Activated CD4-positive, alpha-beta memory T cell treated with anti-CD3 and anti-CD28 coated beads, Interleukin-2, amount 10 ng/mL, durations not matched to agents 7 days and 5 days (primary cell): ENCODE results near the gene GABRA5. TPM values are rescaled to one million over a fixed set of nuclear protein-coding genes. Genes with fewer than 3 reads are reported as not detected.
"Not testable (repeated sequence)": the region's sequence is repeated elsewhere in the genome, so short reads cannot be mapped to it uniquely, and the experiment has no call there.

Source experiments
- CTCF ChIA-PET: fragments of 350-600 bp; sonication (Branson Sonifier 250); formaldehyde crosslinking; loops from one replicate; lab custom pipeline; 2021; ENCODE audit warnings: antibody characterized with exemption, inconsistent platforms; lab: Charles Lee
- POLR2A ChIA-PET: fragments of 350-600 bp; sonication (Branson Sonifier 250); formaldehyde crosslinking; loops from one replicate; lab custom pipeline; 2021; ENCODE audit warnings: antibody characterized with exemption; lab: Charles Lee
- DNase-seq: peaks from one replicate; pipeline ENCODE4 v3.0.0-alpha.2; 2020
- H3K27ac Mint-ChIP-seq: one replicate; pipeline ENCODE4 v1.8.0; 2021; ENCODE audit warnings: mild to moderate bottlenecking, mixed read lengths
- H3K27me3 Mint-ChIP-seq: one replicate; pipeline ENCODE4 v1.8.0; 2021; ENCODE audit warnings: mixed read lengths
- H3K36me3 Mint-ChIP-seq: one replicate; pipeline ENCODE4 v1.8.0; 2021; ENCODE audit warnings: low read depth, mixed read lengths
- H3K4me1 Mint-ChIP-seq: one replicate; pipeline ENCODE4 v1.8.0; 2021; ENCODE audit warnings: mixed read lengths
- H3K4me3 Mint-ChIP-seq: one replicate; pipeline ENCODE4 v1.8.0; 2021; ENCODE audit warnings: mild to moderate bottlenecking, mixed read lengths
- H3K9me3 Mint-ChIP-seq: one replicate; pipeline ENCODE4 v1.8.0; 2021; ENCODE audit warnings: mixed read lengths
- total RNA-seq, 2 experiments: library from RNA; stranded (reverse); gene quantifications; one replicate each; pipeline ENCODE4 v1.2.3, GENCODE V29; 2021

The GABRA5 gene
- total RNA-seq: not detected

DNA sequence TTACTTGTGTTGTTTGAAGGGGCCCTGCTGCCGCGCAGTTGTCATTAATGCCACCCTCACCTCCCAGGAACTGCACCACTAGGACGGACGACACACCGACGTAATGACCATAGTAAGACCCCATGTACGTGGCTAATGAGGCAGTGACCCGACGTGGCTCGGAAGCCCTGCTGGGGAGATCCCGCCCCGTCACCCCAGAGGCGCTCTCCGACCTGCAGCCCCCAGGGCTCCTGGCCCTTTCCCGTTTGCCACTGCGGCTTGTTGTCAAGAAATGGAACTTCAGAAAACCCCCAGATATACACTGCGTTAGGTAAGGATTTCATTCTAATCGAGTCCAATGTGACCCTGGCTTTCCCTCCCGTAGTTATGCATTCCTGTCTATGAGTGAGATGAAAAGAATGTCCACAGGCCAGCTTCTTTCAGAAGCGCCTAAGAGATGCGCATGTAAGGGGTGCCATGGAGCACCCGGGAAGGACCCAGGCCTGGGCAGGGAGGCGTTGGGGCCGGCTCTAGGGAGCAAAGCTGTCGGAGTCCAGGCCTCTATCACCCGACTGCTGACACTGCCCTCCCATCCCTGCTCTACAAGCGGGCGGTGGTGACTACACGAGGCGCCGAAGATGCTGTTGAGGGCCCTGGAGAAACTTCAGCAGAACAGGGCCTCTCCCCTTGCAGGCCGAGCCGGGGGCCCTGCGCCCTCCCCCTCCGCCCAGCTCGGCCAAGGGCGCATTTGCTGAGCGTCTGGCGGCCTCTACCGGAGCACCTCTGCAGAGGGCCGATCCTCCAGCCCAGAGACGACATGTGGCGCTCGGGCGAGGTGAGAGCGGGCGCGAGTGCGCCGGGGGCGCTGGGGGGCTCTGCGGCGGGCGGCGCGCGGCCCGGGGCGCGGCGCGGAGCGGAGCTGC, at the start of gene GABRA5:
Gene GABRA5 (plus strand): TSS at position 765 of the 902 bp plus-strand sequence. CDS start 2,187 bp downstream, outside the sequence.
- Mint-ChIP-seq H3K27ac (no peak within 1 kb of the TSS), H3K36me3 (no peaks in the 10 kb centered on the region), H3K4me1 (no peaks in the 10 kb centered on the region), H3K4me3 (no peak within 1 kb of the TSS), H3K9me3 (no peaks in the 10 kb centered on the region), H3K27me3 (peaks cover 18% of the 10 kb centered on the region)
- CTCF ChIA-PET: no interaction called here
- DNase-seq: no peak
- POLR2A ChIA-PET: no interaction called here

DNA sequence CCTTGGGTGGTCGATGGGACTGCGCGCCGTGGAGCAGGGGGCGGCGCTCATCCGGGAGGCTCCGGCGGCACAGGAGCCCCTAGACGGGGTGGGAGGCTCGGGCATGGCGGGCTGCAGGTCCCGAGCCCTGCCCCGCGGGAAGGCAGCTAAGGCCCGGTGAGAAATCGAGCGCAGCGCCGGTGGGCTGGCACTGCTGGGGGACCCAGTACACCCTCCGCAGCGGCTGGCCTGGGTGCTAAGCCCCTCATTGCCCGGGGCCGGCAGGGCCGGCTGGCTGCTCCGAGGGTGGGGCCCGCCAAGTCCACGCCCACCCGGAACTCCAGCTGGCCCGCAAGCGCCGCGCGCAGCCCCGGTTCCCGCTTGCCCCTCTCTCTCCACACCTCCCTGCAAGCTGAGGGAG, 35.7 kb upstream of the GABRA5 start:
- H3K36me3 Mint-ChIP-seq, H3K4me1 Mint-ChIP-seq, H3K4me3 Mint-ChIP-seq, H3K27ac Mint-ChIP-seq, CTCF ChIA-PET, POLR2A ChIA-PET, DNase-seq, H3K27me3 Mint-ChIP-seq: not testable (repeated sequence)
- peaks cover 26% of the 10 kb centered on the region for H3K9me3 Mint-ChIP-seq

DNA sequence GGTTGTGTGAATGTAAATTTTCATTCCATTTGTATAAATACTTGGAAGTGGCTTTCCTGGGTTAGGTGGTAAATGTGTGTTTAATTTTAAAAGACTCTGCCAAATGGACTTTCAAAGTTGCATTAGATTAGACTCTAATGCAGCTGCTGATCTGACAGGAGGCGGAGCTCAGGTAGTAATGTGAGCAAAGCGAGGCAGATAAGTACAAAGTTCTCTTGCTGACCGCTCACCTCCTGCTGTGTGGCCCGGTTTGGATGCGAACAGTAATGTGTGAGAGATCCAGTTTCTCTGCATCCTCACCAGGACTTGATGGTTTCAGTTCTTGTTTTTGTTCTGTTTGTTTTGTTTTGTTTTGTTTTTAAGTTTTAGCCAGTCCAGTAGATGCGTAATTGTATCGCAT, 34.9 kb upstream of the GABRA5 start:
- Mint-ChIP-seq H3K27me3 (no peaks in the 10 kb centered on the region), H3K27ac (no peak overlapping the region), H3K9me3 (peaks cover 32% of the 10 kb centered on the region), H3K36me3 (no peaks in the 10 kb centered on the region), H3K4me1 (no peaks in the 10 kb centered on the region), H3K4me3 (no peak overlapping the region)
- ChIA-PET POLR2A (no interaction called here), CTCF (no interaction called here)
- no peak for DNase-seq

DNA sequence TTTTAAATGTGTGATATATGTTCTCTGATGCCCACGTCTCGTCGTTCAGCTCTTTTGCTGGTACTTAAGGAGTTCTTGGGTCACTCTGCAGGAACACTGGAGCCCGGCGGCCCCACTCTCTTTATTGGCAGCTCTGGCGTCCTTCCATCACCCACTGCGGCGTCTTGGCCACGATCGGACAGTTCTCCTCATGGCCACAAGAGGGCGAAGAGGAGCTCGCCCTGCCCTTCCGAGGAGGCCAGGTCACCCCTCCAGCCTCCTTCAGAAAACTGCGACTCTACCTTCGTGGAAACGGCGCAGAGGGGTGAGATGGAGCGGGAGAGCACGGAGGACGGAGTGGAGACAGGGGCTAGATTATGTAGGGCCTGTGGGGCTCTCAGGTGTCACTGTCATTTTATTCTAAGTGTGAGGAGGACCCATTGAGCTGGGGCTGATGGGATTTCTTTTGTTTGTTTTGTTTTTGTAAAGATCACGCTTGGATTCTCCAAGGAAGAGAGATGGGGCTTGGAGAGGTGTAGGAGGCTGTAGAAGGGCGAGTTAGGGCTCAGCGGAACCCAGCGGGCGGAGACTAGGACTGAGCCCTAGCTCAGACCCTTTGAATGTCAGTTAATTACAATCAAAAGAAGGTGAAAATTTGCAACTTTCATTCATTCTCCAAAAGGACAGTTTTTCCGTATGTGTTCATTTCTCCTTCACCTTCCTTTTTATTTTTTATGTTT, 28.0 kb upstream of the GABRA5 start:
- Mint-ChIP-seq H3K9me3 (peaks cover 19% of the 10 kb centered on the region), H3K27ac (no peak overlapping the region), H3K27me3 (no peaks in the 10 kb centered on the region), H3K4me3 (no peak overlapping the region), H3K4me1 (no peaks in the 10 kb centered on the region), H3K36me3 (no peaks in the 10 kb centered on the region)
- DNase-seq: no peak
- ChIA-PET POLR2A (no interaction called here), CTCF (interaction anchor here (1.1 to 1.3 kb wide), 3 partner anchors 10 to 53 kb away, joined by 3 read pairs; no protein-coding TSS in a partner anchor)

DNA sequence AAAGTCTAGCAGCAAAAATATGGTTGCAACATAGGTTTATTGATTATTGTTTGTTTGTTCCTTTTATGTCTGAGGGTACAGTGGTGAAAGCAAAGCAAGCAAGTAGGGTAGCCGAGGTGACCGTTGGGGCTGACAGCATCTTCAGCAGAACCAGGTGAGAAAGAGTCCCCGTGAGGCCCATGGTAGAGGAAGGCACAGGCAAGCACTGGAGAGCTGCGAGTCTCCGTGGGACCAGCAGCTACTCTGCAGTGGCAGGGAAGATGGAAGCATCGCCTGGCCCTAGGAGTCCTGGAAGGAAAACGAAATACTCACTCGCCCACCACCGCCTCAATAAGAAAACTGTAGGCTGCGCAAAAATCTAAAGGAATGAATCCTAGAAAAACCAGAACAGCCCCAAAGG, 25.3 kb upstream of the GABRA5 start:
- Mint-ChIP-seq H3K4me1 (no peaks in the 10 kb centered on the region), H3K36me3 (no peaks in the 10 kb centered on the region), H3K27ac (no peak overlapping the region), H3K4me3 (no peak overlapping the region), H3K9me3 (peaks cover 14% of the 10 kb centered on the region), H3K27me3 (no peaks in the 10 kb centered on the region)
- ChIA-PET CTCF (no interaction called here), POLR2A (no interaction called here)
- DNase-seq: no peak

DNA sequence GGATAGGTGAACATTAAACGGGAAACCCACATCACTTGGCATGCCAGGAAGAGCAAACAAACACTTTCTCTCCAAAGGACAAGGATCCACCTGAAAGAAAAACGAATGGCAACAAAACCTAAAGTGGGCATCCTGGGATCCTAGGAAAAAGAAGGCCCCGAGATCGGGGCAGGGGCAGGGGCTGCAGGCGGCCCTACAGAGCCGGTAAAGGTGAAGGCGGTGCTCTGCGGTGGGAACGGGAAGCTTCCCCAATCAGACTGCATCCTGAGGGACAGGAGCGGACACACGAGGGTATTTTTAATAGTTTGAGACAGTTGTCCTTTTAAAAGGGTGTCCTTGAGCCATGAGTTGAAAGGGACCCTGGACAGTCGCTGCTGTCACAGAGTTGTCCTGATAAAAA, 24.9 kb upstream of the GABRA5 start:
- H3K36me3 Mint-ChIP-seq: no peaks in the 10 kb centered on the region

DNA sequence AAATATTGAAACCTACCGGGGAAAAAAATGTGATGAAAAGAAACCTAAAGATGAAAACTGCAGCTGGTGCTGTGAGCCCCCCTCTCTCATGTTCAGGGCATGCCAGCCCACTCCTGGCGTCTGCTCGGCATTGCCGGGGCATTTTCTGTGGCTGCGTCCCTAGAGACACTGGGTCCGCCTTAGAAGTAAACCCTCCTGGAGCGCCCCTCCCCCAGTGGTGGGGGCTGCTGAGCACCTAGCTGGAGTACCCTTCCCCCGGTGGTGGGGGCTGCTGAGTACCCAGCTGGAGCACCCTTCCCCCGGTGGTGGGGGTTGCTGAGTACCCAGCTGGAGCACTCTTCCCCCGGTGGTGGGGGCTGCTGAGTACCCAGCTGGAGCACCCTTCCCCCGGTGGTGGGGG, 24.5 kb upstream of the GABRA5 start:
- ChIA-PET POLR2A (no interaction called here), CTCF (no interaction called here)
- DNase-seq: no peak
- Mint-ChIP-seq H3K36me3 (no peaks in the 10 kb centered on the region), H3K27ac (no peak overlapping the region), H3K4me1 (no peaks in the 10 kb centered on the region), H3K9me3 (peaks cover 12% of the 10 kb centered on the region), H3K4me3 (no peak overlapping the region), H3K27me3 (no peaks in the 10 kb centered on the region)

More for the DNA sequence above, 24.9 kb upstream of the GABRA5 start:
- H3K4me3 Mint-ChIP-seq: no peak overlapping the region
- H3K9me3 Mint-ChIP-seq: peaks cover 13% of the 10 kb centered on the region
- POLR2A ChIA-PET: no interaction called here
- H3K27me3 Mint-ChIP-seq: no peaks in the 10 kb centered on the region
- no peak overlapping the region for H3K27ac Mint-ChIP-seq
- H3K4me1 Mint-ChIP-seq: no peaks in the 10 kb centered on the region
- CTCF ChIA-PET: no interaction called here
- no peak for DNase-seq

DNA sequence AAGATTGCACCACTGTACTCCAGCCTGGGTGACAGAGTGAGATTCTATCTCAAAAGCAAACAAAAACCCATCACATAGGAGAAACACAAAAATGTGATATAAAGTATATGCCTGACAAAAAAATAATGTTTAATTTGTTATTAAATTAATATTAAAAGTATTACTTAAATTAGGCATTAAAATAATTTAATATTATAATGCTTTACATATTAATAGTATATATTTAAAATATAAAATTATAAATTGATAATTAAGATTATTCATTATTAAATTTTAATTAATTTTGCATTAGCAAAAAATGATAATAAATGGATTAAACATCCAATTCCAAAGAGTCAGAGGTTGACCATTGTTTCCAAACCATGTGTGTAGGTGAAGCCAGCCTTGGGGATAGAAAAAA, 22.0 kb upstream of the GABRA5 start:
- Mint-ChIP-seq H3K27ac (no peak overlapping the region), H3K4me3 (no peak overlapping the region), H3K27me3 (no peaks in the 10 kb centered on the region), H3K36me3 (no peaks in the 10 kb centered on the region), H3K4me1 (no peaks in the 10 kb centered on the region), H3K9me3 (peaks cover 20% of the 10 kb centered on the region)
- no peak for DNase-seq
- ChIA-PET POLR2A (no interaction called here), CTCF (no interaction called here)

DNA sequence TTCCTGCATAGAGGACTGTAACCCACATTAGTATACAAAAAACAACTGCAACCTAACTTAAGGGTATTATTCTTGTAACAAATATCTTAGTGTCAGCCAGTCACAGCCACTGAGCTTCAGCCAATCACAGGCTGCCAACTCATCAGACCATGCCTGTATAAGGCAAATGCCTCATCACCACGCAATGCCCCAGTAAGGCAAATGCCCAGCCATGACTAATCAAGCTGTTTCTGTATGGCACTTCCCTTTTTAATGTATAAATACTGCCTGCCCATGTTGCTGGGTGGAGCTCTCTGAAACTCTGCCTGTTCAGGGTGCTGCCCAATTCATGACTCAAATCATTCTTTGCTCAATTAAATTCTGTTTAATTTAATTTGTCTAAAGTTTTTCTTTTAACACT, 18.4 kb upstream of the GABRA5 start:
- ChIA-PET CTCF (interaction anchor here (1.0 kb wide), 1 partner anchor 9 kb away, joined by 3 read pairs; no protein-coding TSS in a partner anchor), POLR2A (no interaction called here)
- H3K36me3 Mint-ChIP-seq: no peaks in the 10 kb centered on the region
- H3K4me3 Mint-ChIP-seq: no peak overlapping the region
- no peak for DNase-seq
- peaks cover 19% of the 10 kb centered on the region for H3K9me3 Mint-ChIP-seq
- H3K27me3 Mint-ChIP-seq: no peaks in the 10 kb centered on the region
- no peaks in the 10 kb centered on the region for H3K4me1 Mint-ChIP-seq
- no peak overlapping the region for H3K27ac Mint-ChIP-seq

DNA sequence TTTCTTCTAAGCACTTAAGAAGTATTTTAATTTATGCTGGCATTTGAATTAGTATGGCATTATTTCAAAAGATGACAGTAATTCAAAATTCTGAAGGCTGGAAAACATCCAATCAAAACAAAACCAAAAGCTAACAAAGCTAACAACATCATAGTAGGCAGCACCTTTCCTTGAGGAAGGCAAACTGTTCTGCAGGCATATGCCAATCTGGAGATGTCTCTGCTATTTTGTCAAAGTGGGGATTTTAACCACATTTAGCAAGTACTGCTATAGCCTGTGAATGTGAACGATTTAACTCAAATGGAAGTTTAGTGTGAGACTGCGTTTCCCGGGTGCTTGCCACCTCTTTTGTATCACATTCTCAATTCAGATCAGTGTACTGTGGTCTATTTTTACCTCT, 16.7 kb upstream of the GABRA5 start:
- Mint-ChIP-seq H3K27me3 (no peaks in the 10 kb centered on the region), H3K36me3 (no peaks in the 10 kb centered on the region), H3K4me3 (no peak overlapping the region), H3K9me3 (peaks cover 16% of the 10 kb centered on the region), H3K4me1 (no peaks in the 10 kb centered on the region), H3K27ac (no peak overlapping the region)
- CTCF ChIA-PET: no interaction called here
- DNase-seq: no peak
- POLR2A ChIA-PET: no interaction called here

DNA sequence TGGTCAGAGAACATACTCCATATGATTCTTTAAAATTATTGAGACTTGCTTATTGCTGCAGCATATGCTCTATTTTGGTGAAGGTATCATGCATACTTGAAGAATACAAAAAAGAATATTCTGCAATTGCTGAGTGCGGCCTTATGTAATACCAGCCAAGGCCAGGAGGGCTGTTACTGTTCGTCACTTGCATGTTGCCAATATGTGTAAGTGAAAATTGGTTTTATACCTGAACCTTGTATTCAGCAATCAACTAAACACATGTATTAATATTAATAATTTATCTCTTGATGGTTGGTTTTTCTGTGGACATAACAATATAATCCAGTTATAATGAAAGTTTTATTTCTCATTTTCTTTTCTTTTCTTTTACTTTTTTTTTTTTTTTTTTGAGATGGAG, 13.9 kb upstream of the GABRA5 start:
- no peaks in the 10 kb centered on the region for H3K36me3 Mint-ChIP-seq
- peaks cover 10% of the 10 kb centered on the region for H3K9me3 Mint-ChIP-seq
- no peaks in the 10 kb centered on the region for H3K4me1 Mint-ChIP-seq
- DNase-seq: no peak
- POLR2A ChIA-PET: no interaction called here
- no peak overlapping the region for H3K4me3 Mint-ChIP-seq
- H3K27me3 Mint-ChIP-seq: no peaks in the 10 kb centered on the region
- CTCF ChIA-PET: interaction anchor here (0.6 kb wide), 1 partner anchor 830 kb away, joined by 3 read pairs; no protein-coding TSS in a partner anchor
- H3K27ac Mint-ChIP-seq: no peak overlapping the region

DNA sequence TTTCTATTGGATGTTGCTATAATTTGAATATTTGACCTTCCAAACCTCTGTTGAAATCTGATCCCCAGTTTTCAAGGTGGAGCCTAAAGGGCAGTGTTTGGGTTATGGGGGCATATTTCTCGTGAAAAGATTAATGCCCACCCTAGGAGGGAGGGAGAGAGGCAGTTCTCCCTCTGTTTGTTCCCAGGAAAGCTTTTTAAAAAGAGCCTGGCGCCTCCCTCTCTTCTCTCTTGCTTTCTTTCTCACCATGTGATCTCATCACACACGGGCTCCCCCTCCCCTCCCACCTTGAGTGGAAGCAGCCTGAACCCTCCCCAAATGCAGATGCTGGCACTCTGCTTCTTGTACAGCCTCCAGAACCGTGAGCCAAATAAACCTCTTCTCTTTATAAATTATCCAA, 12.4 kb upstream of the GABRA5 start:
- CTCF ChIA-PET: no interaction called here
- POLR2A ChIA-PET: no interaction called here
- H3K36me3 Mint-ChIP-seq: no peaks in the 10 kb centered on the region
- no peak for DNase-seq
- H3K4me3 Mint-ChIP-seq: no peak overlapping the region
- H3K27ac Mint-ChIP-seq: no peak overlapping the region
- H3K9me3 Mint-ChIP-seq: peaks cover 2% of the 10 kb centered on the region
- H3K4me1 Mint-ChIP-seq: no peaks in the 10 kb centered on the region
- H3K27me3 Mint-ChIP-seq: no peaks in the 10 kb centered on the region

DNA sequence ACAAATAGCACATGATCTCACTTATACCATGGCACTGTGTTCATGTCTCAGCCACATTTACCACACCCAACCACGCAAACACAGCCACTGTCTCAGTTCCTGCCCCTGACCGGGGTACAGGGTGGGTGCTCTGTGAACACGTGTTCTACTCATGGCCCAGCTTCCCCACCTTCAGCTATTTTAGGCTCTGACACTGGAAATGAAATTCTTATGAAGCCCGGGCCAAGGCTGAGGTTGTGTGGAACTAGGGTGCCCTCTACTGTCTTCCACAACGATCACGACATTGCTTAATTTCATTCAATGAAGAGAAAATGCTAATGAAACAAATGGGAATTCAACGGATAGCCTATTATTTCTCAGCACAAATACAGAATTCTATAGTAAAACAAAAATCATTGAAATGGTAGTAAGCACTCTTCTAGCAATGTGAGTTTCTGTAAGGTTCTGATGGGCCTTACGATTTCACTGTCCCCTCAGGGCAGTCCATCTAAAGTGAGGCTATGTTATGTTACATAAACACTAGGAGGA, 2.1 kb upstream of the GABRA5 start:
- Mint-ChIP-seq H3K36me3 (no peaks in the 10 kb centered on the region), H3K27me3 (peaks cover 18% of the 10 kb centered on the region), H3K27ac (no peak overlapping the region), H3K4me3 (no peak overlapping the region), H3K4me1 (no peaks in the 10 kb centered on the region), H3K9me3 (no peaks in the 10 kb centered on the region)
- no peak for DNase-seq
- ChIA-PET CTCF (no interaction called here), POLR2A (no interaction called here)
